HFFc6 (cell line): Measurements from ENCODE around the gene SGCE. TPM values are rescaled to one million over a fixed set of nuclear protein-coding genes. Genes with fewer than 3 reads are reported as not detected.

Source experiments
- DNase-seq: peaks from one replicate; pipeline ENCODE4 v3.0.0-alpha.2; 2018
- H3K27ac Mint-ChIP-seq: 2 replicates; pipeline ENCODE4 v1.8.0; 2020; ENCODE audit warnings: mild to moderate bottlenecking, mixed read lengths
- H3K27me3 Mint-ChIP-seq: 2 replicates; pipeline ENCODE4 v1.8.0; 2021; ENCODE audit warnings: mild to moderate bottlenecking, moderate library complexity, mixed read lengths; ENCODE audit not compliant: insufficient read depth
- H3K36me3 Mint-ChIP-seq: 2 replicates; pipeline ENCODE4 v1.8.0; 2021; ENCODE audit warnings: low read depth, mixed read lengths
- H3K4me1 Mint-ChIP-seq: 2 replicates; pipeline ENCODE4 v1.8.0; 2020; ENCODE audit warnings: low read depth, mixed read lengths
- H3K4me3 Mint-ChIP-seq: 2 replicates; pipeline ENCODE4 v1.8.0; 2020; ENCODE audit warnings: mild to moderate bottlenecking, moderate library complexity, mixed read lengths
- H3K9me3 Mint-ChIP-seq: 2 replicates; pipeline ENCODE4 v1.8.0; 2020; ENCODE audit warnings: mild to moderate bottlenecking, mixed read lengths
- CTCF ChIP-seq: fragments of 200-600 bp; sonication (generic); IDR thresholded peaks from 2 replicates; pipeline ENCODE4 v1.5.0; 2021; ENCODE audit warnings: antibody characterized with exemption, mild to moderate bottlenecking
- total RNA-seq, 6 experiments: library from RNA; stranded (reverse); fragmentation: NEBNext Ultra II Directional; extraction: Animal tissue kit (Norgen Biotek cat#: 25700); gene quantifications; 2 replicates in 1 of 6; 3 replicates in 5 of 6; pipeline ENCODE4 v1.2.3, GENCODE V29; 2021

Gene SGCE
- total RNA-seq, 6 experiments from 2014 or later, result 30.2 to 52.7 (median 49.0) TPM

- Mint-ChIP-seq H3K36me3 (peaks cover 5% of the 10 kb centered on the region; the same call in 1 of the 2 replicates), H3K27ac (no peak overlapping the region)
- DNase-seq, result no peak
Observed at GRCh38 chr7:94665426-94665825, 9.5 kb upstream of the SGCE start.

GRCh38 chr7:94664023-94664422 lies 8.1 kb upstream of the SGCE start:
- no peak overlapping the region for H3K27ac Mint-ChIP-seq
- DNase-seq, result no peak
- no peaks in the 10 kb centered on the region for H3K9me3 Mint-ChIP-seq
- H3K27me3 Mint-ChIP-seq, result no peaks in the 10 kb centered on the region
- TF ChIP-seq CTCF, result no peak
- H3K36me3 Mint-ChIP-seq, result peaks cover 5% of the 10 kb centered on the region; the same call in 1 of the 2 replicates
- H3K4me1 Mint-ChIP-seq, result no peaks in the 10 kb centered on the region
- no peak overlapping the region for H3K4me3 Mint-ChIP-seq

More at GRCh38 chr7:94665426-94665825, 9.5 kb upstream of the SGCE start:
- Mint-ChIP-seq H3K4me3 (no peak overlapping the region), H3K9me3 (no peaks in the 10 kb centered on the region), H3K27me3 (no peaks in the 10 kb centered on the region), H3K4me1 (no peaks in the 10 kb centered on the region)
- no peak for TF ChIP-seq CTCF

- DNase-seq, result no peak
- no peak for TF ChIP-seq CTCF
Observed at GRCh38 chr7:94662548-94662947, 6.6 kb upstream of the SGCE start.

GRCh38 chr7:94660006-94660405 lies 4.1 kb upstream of the SGCE start:
- Mint-ChIP-seq H3K27me3 (peaks cover 5% of the 10 kb centered on the region; the same call in 1 of the 2 replicates), H3K4me1 (no peaks in the 10 kb centered on the region), H3K4me3 (no peak overlapping the region), H3K27ac (no peak overlapping the region), H3K36me3 (peaks cover 5% of the 10 kb centered on the region; the same call in 1 of the 2 replicates), H3K9me3 (no peaks in the 10 kb centered on the region; the same call in 1 of the 2 replicates)
- DNase-seq, result no peak
- TF ChIP-seq CTCF, result no peak

More at GRCh38 chr7:94662548-94662947, 6.6 kb upstream of the SGCE start:
- no peak overlapping the region for H3K4me3 Mint-ChIP-seq
- H3K27me3 Mint-ChIP-seq, result no peaks in the 10 kb centered on the region
- peaks cover 5% of the 10 kb centered on the region; the same call in 1 of the 2 replicates for H3K36me3 Mint-ChIP-seq
- H3K27ac Mint-ChIP-seq, result no peak overlapping the region
- H3K9me3 Mint-ChIP-seq, result no peaks in the 10 kb centered on the region
- no peaks in the 10 kb centered on the region for H3K4me1 Mint-ChIP-seq

GRCh38 chr7:94658826-94659225 lies 2.9 kb upstream of the SGCE start:
- H3K4me3 Mint-ChIP-seq, result peak overlapping the region; percentile 22; the same call in 1 of the 2 replicates
- H3K27ac Mint-ChIP-seq, result no peak overlapping the region
- peaks cover 5% of the 10 kb centered on the region; the same call in 1 of the 2 replicates for H3K27me3 Mint-ChIP-seq
- no peak for DNase-seq
- H3K36me3 Mint-ChIP-seq, result peaks cover 1% of the 10 kb centered on the region; the same call in 1 of the 2 replicates
- no peak for TF ChIP-seq CTCF
- H3K4me1 Mint-ChIP-seq, result no peaks in the 10 kb centered on the region
- no peaks in the 10 kb centered on the region; the same call in 1 of the 2 replicates for H3K9me3 Mint-ChIP-seq
